ENCODE measurements around the gene PSMD14. TPM values are rescaled to one million over a fixed set of nuclear protein-coding genes. Genes with fewer than 3 reads are reported as not detected.

PSMD14 gene
- total RNA-seq, 1 experiment from 2014 or later: 83.7 TPM

DNA sequence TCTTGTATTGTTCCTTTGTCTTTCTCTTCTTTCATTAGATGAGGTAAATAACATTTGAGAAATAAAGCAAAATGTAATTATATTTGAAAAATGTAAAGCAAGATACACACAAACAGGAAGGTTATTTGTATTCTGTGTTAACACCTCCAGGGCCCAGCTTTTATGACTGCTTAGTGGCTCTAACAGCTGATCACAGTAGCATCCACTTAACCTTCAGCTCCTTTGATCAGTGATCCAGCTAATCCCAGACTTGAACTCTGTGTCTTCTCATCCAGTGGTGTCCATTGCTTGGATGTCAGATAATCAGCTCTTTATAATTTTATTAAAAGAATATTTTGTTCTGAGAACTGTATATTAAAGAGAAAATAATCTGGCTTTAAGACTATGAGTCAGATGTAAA is 44.5 kb downstream of the PSMD14 start:
- no peak overlapping the region for H3K4me2 ChIP-seq (ENCODE audit: insufficient read depth, insufficient read length, low read length)
- TF ChIP-seq, protein P1, sequence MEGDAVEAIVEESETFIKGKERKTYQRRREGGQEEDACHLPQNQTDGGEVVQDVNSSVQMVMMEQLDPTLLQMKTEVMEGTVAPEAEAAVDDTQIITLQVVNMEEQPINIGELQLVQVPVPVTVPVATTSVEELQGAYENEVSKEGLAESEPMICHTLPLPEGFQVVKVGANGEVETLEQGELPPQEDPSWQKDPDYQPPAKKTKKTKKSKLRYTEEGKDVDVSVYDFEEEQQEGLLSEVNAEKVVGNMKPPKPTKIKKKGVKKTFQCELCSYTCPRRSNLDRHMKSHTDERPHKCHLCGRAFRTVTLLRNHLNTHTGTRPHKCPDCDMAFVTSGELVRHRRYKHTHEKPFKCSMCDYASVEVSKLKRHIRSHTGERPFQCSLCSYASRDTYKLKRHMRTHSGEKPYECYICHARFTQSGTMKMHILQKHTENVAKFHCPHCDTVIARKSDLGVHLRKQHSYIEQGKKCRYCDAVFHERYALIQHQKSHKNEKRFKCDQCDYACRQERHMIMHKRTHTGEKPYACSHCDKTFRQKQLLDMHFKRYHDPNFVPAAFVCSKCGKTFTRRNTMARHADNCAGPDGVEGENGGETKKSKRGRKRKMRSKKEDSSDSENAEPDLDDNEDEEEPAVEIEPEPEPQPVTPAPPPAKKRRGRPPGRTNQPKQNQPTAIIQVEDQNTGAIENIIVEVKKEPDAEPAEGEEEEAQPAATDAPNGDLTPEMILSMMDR (conservative IDR thresholded peaks at IDR 0.05): no peak
- H3K4me3 Mint-ChIP-seq: no peak overlapping the region
- no peak overlapping the region for H4K91ac ChIP-seq (ENCODE audit: insufficient read length, low read depth, low read length)
- H3K4me1 ChIP-seq (ENCODE audit: insufficient read depth, low read length): peaks cover 5% of the 10 kb centered on the region
- no peak overlapping the region for H3K56ac ChIP-seq (ENCODE audit: insufficient read length, low read depth, low read length)
- H3K4me1 Mint-ChIP-seq: peaks cover 29 to 33% of the 10 kb centered on the region in 2 experiments
- H4K20me1 ChIP-seq (ENCODE audit: control insufficient read depth, insufficient read depth, insufficient read length): no peaks in the 10 kb centered on the region
- no peak overlapping the region for H2BK5ac ChIP-seq (ENCODE audit: insufficient read length, low read length)
- H3K27ac Mint-ChIP-seq: peak overlapping the region in 1 of 3 experiments; percentile 72; a peak in 3 of 7 replicates
- no peaks in the 10 kb centered on the region for H3K9me3 Mint-ChIP-seq
- DNase-seq: no peak
- H3K23me2 ChIP-seq (ENCODE audit: insufficient read length, low read depth, low read length, poor library complexity, severe bottlenecking): no peaks in the 10 kb centered on the region
- no peak overlapping the region for H3K23ac ChIP-seq (ENCODE audit: insufficient read length, low read depth, low read length)
- H2BK20ac ChIP-seq (ENCODE audit: low read depth, low read length, poor library complexity, severe bottlenecking): no peak overlapping the region
- H3K79me2 ChIP-seq (ENCODE audit: insufficient read depth, low read length): peaks cover 11% of the 10 kb centered on the region; the same call in 1 of the 2 replicates
- H3K4ac ChIP-seq (ENCODE audit: low read depth, low read length): no peak overlapping the region
- no peak overlapping the region for H3T11ph ChIP-seq (ENCODE audit: low read length)
- no peaks in the 10 kb centered on the region for H3K36me3 Mint-ChIP-seq (ENCODE audit: insufficient read depth in 1 of 3, low read depth in 3 of 3)
- H2AK5ac ChIP-seq (ENCODE audit: insufficient read length, low read length): no peak overlapping the region
- no peak overlapping the region for H2BK15ac ChIP-seq (ENCODE audit: low read depth, low read length)
- no peak overlapping the region for H3K27ac ChIP-seq (ENCODE audit: insufficient read length, low read depth, low read length)
- H3K14ac ChIP-seq (ENCODE audit: insufficient read depth, low read length): no peak overlapping the region
- H3K27me3 ChIP-seq (ENCODE audit: insufficient read depth, low read length): no peaks in the 10 kb centered on the region
- no peak overlapping the region for H2BK12ac ChIP-seq (ENCODE audit: insufficient read length, low read depth, low read length)
- no peak overlapping the region for H3K9ac ChIP-seq (ENCODE audit: extremely low read depth, insufficient read length, low read length)
- no peak overlapping the region for H4K5ac ChIP-seq (ENCODE audit: insufficient read length, low read depth, low read length)
- no peaks in the 10 kb centered on the region for H3K79me1 ChIP-seq (ENCODE audit: insufficient read depth, low read depth, low read length, poor library complexity, severe bottlenecking)
- no peak overlapping the region for H3K18ac ChIP-seq (ENCODE audit: insufficient read length, low read depth, low read length)
- no peak overlapping the region for H4K8ac ChIP-seq (replicated peaks; ENCODE audit: insufficient read length, low read depth, low read length)
- no peak overlapping the region for H2AFZ ChIP-seq (ENCODE audit: low read length)
- H2BK120ac ChIP-seq (ENCODE audit: low read depth, low read length, poor library complexity, severe bottlenecking): no peak overlapping the region
- H3K9me3 ChIP-seq (ENCODE audit: control insufficient read depth, low read depth, low read length): no peaks in the 10 kb centered on the region
- no peaks in the 10 kb centered on the region for H3K27me3 Mint-ChIP-seq (ENCODE audit: low read depth)
